ENCODE data around the gene HSPH1. TPM values are rescaled to one million over a fixed set of nuclear protein-coding genes. Genes with fewer than 3 reads are reported as not detected.

Gene HSPH1
- total and polyA plus RNA-seq, 2 of the 13 experiments (the other 11 are each of a cell fraction or from before 2014, with no cell fraction given), result 13.0 to 62.9 TPM

- TF ChIP-seq, protein P1, sequence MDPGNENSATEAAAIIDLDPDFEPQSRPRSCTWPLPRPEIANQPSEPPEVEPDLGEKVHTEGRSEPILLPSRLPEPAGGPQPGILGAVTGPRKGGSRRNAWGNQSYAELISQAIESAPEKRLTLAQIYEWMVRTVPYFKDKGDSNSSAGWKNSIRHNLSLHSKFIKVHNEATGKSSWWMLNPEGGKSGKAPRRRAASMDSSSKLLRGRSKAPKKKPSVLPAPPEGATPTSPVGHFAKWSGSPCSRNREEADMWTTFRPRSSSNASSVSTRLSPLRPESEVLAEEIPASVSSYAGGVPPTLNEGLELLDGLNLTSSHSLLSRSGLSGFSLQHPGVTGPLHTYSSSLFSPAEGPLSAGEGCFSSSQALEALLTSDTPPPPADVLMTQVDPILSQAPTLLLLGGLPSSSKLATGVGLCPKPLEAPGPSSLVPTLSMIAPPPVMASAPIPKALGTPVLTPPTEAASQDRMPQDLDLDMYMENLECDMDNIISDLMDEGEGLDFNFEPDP (CRISPR knock-in tag; conservative IDR thresholded peaks at IDR 0.05), result no peak
- TF ChIP-seq SP1 (IDR thresholded peaks at IDR 0.05) (no peak), SP1 (CRISPR knock-in tag; IDR thresholded peaks at IDR 0.05) (no peak), ZNF136 (CRISPR knock-in tag; IDR thresholded peaks at IDR 0.05; ENCODE audit: low read depth) (no peak), SIX1 (CRISPR knock-in tag; IDR thresholded peaks at IDR 0.05; ENCODE audit: borderline replicate concordance) (no peak), NR2F2 (IDR thresholded peaks at IDR 0.05; ENCODE audit: borderline replicate concordance, low read depth) (no peak), SIN3B (IDR thresholded peaks at IDR 0.05; ENCODE audit: low read length) (no peak), IRF9 (CRISPR knock-in tag; IDR thresholded peaks at IDR 0.05; ENCODE audit: borderline replicate concordance) (no peak), ZNF615 (CRISPR knock-in tag; IDR thresholded peaks at IDR 0.05; ENCODE audit: borderline replicate concordance) (no peak), KDM5A (IDR thresholded peaks at IDR 0.05; ENCODE audit: borderline replicate concordance, low read length) (no peak), SNAPC2 (CRISPR knock-in tag; IDR thresholded peaks at IDR 0.05) (no peak), BRD4 (CRISPR knock-in tag; IDR thresholded peaks at IDR 0.05) (no peak; the same call in 1 of the 2 replicates), ZC3H13 (CRISPR knock-in tag; IDR thresholded peaks at IDR 0.05) (no peak), RNF219 (CRISPR knock-in tag; IDR thresholded peaks at IDR 0.05) (no peak)
- TF ChIP-seq, protein P2, sequence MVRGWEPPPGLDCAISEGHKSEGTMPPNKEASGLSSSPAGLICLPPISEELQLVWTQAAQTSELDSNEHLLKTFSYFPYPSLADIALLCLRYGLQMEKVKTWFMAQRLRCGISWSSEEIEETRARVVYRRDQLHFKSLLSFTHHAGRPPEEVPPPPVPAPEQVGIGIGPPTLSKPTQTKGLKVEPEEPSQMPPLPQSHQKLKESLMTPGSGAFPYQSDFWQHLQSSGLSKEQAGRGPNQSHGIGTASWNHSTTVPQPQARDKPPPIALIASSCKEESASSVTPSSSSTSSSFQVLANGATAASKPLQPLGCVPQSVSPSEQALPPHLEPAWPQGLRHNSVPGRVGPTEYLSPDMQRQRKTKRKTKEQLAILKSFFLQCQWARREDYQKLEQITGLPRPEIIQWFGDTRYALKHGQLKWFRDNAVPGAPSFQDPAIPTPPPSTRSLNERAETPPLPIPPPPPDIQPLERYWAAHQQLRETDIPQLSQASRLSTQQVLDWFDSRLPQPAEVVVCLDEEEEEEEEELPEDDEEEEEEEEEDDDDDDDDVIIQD (CRISPR knock-in tag; IDR thresholded peaks at IDR 0.05; ENCODE audit: low read depth), result no peak
- TF ChIP-seq, protein P3, sequence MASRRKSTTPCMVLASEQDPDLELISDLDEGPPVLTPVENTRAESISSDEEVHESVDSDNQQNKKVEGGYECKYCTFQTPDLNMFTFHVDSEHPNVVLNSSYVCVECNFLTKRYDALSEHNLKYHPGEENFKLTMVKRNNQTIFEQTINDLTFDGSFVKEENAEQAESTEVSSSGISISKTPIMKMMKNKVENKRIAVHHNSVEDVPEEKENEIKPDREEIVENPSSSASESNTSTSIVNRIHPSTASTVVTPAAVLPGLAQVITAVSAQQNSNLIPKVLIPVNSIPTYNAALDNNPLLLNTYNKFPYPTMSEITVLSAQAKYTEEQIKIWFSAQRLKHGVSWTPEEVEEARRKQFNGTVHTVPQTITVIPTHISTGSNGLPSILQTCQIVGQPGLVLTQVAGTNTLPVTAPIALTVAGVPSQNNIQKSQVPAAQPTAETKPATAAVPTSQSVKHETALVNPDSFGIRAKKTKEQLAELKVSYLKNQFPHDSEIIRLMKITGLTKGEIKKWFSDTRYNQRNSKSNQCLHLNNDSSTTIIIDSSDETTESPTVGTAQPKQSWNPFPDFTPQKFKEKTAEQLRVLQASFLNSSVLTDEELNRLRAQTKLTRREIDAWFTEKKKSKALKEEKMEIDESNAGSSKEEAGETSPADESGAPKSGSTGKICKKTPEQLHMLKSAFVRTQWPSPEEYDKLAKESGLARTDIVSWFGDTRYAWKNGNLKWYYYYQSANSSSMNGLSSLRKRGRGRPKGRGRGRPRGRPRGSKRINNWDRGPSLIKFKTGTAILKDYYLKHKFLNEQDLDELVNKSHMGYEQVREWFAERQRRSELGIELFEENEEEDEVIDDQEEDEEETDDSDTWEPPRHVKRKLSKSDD (CRISPR knock-in tag; IDR thresholded peaks at IDR 0.05; ENCODE audit: low read depth), result no peak
- TF ChIP-seq, protein P4, sequence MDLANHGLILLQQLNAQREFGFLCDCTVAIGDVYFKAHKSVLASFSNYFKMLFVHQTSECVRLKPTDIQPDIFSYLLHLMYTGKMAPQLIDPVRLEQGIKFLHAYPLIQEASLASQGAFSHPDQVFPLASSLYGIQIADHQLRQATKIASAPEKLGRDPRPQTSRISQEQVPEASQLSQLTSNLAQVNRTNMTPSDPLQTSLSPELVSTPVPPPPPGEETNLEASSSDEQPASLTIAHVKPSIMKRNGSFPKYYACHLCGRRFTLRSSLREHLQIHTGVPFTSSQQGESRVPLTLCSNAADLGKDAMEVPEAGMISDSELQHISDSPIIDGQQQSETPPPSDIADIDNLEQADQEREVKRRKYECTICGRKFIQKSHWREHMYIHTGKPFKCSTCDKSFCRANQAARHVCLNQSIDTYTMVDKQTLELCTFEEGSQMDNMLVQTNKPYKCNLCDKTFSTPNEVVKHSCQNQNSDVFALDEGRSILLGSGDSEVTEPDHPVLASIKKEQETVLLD (CRISPR knock-in tag; IDR thresholded peaks at IDR 0.05; ENCODE audit: low read depth), result peak; percentile 75; the same call in 1 of the 2 replicates
- TF ChIP-seq, protein P5, sequence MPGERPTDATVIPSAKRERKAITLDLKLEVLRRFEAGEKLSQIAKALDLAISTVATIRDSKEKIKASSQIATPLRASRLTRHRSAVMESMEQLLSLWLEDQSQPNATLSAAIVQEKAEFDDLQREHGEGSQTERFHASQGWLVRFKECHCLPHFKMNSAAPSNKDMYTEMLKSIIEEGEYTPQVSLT (CRISPR knock-in tag; IDR thresholded peaks at IDR 0.05; ENCODE audit: borderline replicate concordance, low read depth), result no peak
These were observed 38.3 kb upstream of the HSPH1 start, which contains the start of gene B3GLCT (continued) for GRCh38 chr13:31199849-31200636.

Data from HepG2 (cell line).